GM12874 (cell line): ENCODE results near the gene TENT5A.

Source experiments
- TF ChIP-seq, protein P1 (sequence below): IDR thresholded peaks from 2 replicates; pipeline ENCODE4 v1.5.1; 2011; ENCODE audit warnings: low read depth, mild to moderate bottlenecking, control low read depth, low read length, moderate library complexity; ENCODE audit not compliant: insufficient read depth

The TENT5A gene

DNA sequence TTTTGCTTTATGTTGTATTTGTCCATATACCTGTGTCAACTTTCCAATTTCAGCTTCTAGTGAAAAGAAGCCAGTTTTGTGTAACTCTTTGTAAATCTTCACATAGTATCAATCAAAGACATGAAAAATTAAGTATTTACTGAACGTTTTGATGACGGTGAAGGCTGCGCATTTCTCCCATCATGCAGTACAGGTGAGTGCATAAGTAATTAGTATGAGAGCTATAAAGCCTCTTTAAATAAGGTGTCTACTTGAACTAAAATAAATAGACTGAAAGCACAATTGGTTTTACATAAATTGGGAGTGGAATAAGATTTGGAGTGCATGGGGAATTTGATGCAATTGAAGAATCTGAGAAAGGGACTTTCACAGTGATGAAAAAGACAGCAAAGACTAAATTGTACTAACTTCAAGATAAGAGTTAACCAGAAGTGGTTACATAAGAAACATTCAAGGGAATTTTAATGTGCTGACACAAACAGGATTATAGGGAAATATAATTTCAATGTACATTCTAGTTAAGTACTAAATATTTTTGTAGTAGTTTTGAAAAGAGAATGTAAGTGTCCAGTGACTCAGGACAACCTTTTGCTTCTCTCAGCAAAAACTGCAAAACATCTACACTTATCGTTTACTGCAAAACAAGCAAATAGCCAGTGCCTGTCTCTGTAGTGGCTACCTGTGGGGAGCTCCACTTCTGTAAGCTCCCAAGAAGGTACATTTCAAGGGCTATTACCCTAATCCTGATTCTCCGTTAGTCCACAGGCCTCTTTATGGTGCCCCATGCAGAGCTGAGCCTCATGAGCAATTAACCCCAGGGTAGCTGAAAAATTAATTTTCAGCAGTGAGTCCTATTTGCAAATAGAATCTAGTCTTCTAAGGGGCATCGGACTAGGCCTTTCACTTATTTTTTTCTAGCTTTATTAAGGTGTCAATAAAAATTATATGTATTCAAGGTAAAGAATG, 13.0 kb downstream of the TENT5A start:
- TF ChIP-seq, protein P1, sequence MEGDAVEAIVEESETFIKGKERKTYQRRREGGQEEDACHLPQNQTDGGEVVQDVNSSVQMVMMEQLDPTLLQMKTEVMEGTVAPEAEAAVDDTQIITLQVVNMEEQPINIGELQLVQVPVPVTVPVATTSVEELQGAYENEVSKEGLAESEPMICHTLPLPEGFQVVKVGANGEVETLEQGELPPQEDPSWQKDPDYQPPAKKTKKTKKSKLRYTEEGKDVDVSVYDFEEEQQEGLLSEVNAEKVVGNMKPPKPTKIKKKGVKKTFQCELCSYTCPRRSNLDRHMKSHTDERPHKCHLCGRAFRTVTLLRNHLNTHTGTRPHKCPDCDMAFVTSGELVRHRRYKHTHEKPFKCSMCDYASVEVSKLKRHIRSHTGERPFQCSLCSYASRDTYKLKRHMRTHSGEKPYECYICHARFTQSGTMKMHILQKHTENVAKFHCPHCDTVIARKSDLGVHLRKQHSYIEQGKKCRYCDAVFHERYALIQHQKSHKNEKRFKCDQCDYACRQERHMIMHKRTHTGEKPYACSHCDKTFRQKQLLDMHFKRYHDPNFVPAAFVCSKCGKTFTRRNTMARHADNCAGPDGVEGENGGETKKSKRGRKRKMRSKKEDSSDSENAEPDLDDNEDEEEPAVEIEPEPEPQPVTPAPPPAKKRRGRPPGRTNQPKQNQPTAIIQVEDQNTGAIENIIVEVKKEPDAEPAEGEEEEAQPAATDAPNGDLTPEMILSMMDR: no peak

DNA sequence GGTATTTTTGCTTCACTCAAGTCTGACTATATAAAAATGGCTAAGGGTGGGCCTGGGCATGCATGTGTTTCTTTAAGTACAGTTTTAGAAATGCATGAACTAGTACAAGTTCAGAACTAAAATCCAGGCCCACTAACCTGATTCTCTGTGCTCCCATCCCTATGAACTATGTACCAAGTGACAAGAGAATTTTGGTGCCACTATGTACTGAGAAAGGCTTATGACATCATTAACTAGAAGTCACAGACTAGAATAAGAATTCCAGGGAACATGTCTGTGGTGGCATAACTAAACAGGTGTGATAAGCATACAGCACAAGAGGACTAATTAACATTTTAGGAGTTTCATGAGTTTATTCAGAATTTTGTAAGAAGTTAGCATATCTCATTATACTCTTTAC, 16.1 kb downstream of the TENT5A start:
- TF ChIP-seq, protein P1: no peak

DNA sequence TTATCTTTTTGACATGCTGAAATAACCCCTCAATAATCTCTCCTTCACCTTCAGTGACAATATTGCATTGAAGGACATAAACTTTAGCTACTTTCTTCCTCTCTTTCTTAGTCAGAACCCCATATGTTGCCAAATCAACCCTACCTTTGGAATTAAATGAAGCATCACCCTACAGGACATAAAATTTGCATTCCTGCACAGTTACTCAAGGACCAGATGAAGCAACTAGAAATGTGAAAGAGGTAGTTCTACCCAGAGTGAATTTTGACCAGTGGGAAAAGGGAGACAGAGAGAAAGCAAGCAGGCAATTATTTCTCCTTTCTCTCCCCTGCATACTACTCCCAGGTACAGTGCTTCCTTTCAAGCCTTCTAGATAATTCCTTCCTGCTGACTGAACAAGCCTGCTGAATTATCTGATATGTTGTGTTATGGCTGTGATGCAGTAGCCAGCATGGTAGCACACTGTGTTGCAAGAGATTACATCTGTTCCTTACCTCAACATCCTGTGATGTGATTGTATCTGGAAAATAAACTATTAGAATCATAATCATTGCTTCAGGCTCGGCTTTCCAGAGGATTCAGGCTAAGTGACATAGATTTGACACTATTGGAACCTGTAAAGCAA, 16.6 kb downstream of the TENT5A start:
- TF ChIP-seq, protein P1: no peak

DNA sequence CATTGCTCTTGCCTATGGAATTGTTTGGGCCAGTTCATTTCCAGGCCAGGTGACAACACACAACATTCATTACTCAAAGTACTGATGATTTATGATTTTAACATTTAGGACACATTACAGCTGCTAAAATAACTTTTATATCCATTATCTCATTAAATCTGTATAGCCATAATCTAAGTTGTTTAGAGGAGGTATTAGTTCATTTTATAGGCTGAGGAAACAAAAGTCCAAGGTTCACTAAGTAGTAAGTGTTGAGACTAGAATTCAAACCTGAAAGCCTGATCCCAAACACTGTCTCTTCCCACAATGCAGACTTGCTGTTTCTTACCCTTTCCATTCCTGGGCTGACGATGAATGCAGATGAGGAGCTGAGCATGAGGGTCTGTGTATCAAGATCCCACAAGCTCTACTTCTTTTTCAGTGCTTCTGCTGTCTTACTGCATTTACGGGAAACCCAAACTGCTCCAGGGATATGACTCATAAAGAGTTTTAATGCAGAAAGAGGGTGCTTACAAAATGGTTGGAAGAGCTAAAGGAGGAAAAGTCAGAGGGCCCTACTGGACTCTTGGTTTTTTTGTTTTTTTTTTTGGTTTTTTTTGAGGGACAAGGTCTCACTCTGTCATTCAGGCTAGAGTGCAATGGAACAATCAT, 17.9 kb downstream of the TENT5A start:
- TF ChIP-seq, protein P1: no peak

DNA sequence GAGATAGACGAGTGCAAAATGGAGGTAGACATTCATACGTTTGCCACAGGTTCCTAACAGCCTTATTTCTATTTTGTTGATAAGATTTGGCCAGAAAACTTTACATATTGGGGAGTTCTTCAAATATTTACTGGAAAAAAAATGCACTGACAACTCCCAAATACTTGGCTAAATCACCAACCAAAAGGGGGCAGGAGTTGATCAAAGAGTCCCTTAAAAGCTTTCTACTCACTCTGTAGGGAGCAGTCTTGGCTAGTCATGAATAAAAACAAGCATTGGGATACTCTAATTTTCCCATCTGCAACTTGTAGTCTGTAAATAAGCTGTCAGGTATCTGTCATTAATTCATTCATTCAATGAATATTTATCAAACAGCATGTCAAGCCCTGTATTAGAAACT, 18.4 kb downstream of the TENT5A start:
- TF ChIP-seq, protein P1: no peak

DNA sequence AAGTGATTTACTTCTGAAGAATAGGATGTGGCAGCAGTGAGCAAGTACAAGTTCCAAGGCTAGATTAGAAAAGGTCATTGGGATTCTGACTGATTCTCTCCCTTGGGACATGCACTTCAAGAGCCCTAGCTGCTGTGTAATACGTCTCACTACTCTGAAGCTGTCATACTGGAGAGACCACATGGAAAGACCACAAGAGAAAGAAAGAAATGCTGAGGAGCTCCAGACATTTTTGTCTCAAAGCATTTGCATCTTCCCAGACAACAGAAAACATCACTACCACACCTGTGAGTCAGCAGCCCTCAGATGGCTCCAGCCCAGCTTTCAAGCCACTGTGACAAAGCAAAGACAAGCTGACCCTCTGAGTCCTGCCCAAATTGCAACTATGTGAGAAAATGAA, 20.7 kb downstream of the TENT5A start:
- TF ChIP-seq, protein P1: no peak

DNA sequence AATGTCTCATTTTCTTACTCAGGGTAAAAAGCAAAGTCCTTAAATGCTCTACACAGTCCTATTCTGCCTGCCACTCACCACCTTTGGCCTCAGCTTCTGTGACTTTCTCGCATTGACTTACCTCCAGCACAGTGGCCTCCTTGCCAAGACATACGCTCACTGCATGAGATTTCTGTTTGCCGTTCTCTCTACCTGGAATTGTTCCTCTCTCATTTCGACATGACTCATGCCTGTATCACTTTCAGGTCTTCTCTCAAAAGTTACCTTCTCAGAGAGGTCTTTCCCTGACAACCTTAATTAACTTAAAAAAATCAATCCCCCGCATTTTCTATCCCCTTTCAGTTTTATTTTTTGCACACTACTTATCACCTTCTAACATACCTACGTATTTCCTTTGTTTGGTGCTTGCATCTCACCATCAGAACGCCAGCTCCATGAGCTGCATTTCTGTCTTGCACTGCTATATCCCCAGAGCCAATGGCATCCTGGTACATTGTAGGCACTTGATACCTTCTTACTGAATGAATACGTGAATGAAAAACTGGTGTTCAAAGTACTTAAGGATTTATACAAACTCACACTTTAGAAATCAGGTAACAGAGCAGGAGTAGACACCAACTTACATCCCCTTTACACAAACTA, 24.5 kb downstream of the TENT5A start:
- TF ChIP-seq, protein P1: no peak
